ENCODE measurements around the gene CUL9. TPM values are rescaled to one million over a fixed set of nuclear protein-coding genes. Genes with fewer than 3 reads are reported as not detected.
A peak's percentile ranks its signal among the peaks of the same experiment; 100 is the strongest.

The CUL9 gene
- total and polyA plus RNA-seq, 4 donors = 19.7 to 45.6 (median 35.5) TPM

DNA sequence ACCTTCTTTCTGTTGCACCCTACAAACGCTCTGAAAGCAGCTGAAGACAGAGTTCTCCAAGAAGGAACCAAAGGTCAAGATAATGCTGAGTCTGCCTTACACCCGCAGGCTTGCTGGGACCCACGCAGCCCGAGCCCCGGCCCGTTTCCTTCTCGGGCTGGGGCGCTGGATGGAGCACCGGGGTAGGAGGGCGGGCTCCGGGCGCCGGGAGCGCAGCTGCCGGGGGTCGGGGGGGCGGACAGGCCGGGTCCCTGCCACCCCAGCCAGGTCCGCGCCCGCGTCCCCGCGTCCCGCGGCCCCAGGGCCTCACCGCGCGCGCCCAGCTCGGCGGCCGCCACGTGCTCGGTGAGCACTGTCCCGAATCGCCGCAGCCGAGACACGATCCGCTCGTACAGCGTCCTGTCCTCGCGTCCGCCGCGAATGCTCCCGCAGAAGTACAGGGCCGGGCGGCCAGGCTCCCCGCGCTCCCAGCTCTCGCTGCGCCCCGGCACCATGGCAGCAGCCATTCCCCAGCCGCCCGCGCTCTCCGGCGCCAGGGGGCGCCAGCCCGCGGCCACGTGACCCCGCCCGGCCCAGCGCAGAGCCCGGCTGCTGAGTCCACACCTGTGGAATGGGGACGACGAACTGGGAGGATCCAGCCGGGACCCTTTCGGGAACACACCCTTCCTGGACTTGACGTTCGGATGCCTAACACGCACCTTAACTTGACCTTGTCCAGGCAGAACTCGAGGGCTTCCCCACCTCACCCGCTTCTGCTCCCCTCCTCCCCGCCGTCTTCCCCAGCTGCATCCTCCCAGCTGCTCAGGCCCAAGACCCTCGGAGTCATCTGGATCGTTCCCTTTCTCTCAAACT is 47.2 kb downstream of the CUL9 start, which contains the start of gene DNPH1:
TSS of gene DNPH1 (minus strand) at position 531 of the 852 bp plus-strand sequence. CDS start at position 506, 25 bp downstream.
- H3K9me3 ChIP-seq (ENCODE audit: control insufficient read depth in 4 of 4, insufficient read depth in 3 of 4, low read length in 3 of 4) = peaks cover 0 to 2% (median 0%) of the 10 kb centered on the region in 4 donors
- H3K36me3 ChIP-seq (ENCODE audit: control insufficient read depth in 4 of 4, insufficient read depth in 4 of 4, low read length in 4 of 4) = no peaks in the 10 kb centered on the region
- H3K27me3 ChIP-seq (ENCODE audit: control insufficient read depth in 3 of 3, insufficient read depth in 3 of 3, low read length in 2 of 3) = peaks cover 0 to 3% (median 0%) of the 10 kb centered on the region in 3 donors
- peak; percentile 79 to 84 (median 82) for DNase-seq
- peak; percentile 95 for ATAC-seq (ENCODE audit: insufficient read depth, low FRiP score)
- peaks cover 0 to 9% (median 0%) of the 10 kb centered on the region in 5 donors for H3K4me1 ChIP-seq (ENCODE audit: control insufficient read depth in 5 of 5, insufficient read depth in 5 of 5, low read length in 5 of 5)
- WGBS, 2 donors = 1 to 2% methylated on average over 59 to 82 of the region's 82 CpGs
- TF ChIP-seq, protein P1, sequence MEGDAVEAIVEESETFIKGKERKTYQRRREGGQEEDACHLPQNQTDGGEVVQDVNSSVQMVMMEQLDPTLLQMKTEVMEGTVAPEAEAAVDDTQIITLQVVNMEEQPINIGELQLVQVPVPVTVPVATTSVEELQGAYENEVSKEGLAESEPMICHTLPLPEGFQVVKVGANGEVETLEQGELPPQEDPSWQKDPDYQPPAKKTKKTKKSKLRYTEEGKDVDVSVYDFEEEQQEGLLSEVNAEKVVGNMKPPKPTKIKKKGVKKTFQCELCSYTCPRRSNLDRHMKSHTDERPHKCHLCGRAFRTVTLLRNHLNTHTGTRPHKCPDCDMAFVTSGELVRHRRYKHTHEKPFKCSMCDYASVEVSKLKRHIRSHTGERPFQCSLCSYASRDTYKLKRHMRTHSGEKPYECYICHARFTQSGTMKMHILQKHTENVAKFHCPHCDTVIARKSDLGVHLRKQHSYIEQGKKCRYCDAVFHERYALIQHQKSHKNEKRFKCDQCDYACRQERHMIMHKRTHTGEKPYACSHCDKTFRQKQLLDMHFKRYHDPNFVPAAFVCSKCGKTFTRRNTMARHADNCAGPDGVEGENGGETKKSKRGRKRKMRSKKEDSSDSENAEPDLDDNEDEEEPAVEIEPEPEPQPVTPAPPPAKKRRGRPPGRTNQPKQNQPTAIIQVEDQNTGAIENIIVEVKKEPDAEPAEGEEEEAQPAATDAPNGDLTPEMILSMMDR (IDR thresholded peaks at IDR 0.05; ENCODE audit: control extremely low read depth, extremely low read depth) = peak; percentile 70
- H3K4me3 ChIP-seq = peak within 1 kb of the TSS; percentile 64
- peak within 1 kb of the TSS; percentile 25 to 68 for H3K9ac ChIP-seq (ENCODE audit: insufficient read depth in 1 of 2, low read length in 2 of 2)
- peak within 1 kb of the TSS in 1 of 2 donors; percentile 70 for H3K27ac ChIP-seq (ENCODE audit: low read depth in 1 of 2, low read length in 1 of 2)

GRCh38 chr6:43229803-43230620 is 48.0 kb downstream of the CUL9 start:
- H3K9me3 ChIP-seq (ENCODE audit: control insufficient read depth in 4 of 4, insufficient read depth in 3 of 4, low read length in 3 of 4) = peaks cover 0 to 2% (median 0%) of the 10 kb centered on the region in 4 donors
- DNase-seq (no peak), ATAC-seq (ENCODE audit: insufficient read depth, low FRiP score) (no peak)
- H3K27ac ChIP-seq (ENCODE audit: low read depth in 1 of 2, low read length in 1 of 2) = no peak overlapping the region
- 80% methylated on average over 17 of the region's 17 CpGs for WGBS, 2 donors
- no peaks in the 10 kb centered on the region for H3K36me3 ChIP-seq (ENCODE audit: control insufficient read depth in 4 of 4, insufficient read depth in 4 of 4, low read length in 4 of 4)
- peaks cover 0 to 3% (median 0%) of the 10 kb centered on the region in 3 donors for H3K27me3 ChIP-seq (ENCODE audit: control insufficient read depth in 3 of 3, insufficient read depth in 3 of 3, low read length in 2 of 3)
- peaks cover 0 to 9% (median 0%) of the 10 kb centered on the region in 5 donors for H3K4me1 ChIP-seq (ENCODE audit: control insufficient read depth in 5 of 5, insufficient read depth in 5 of 5, low read length in 5 of 5)
- H3K9ac ChIP-seq (ENCODE audit: insufficient read depth in 1 of 2, low read length in 2 of 2) = no peak overlapping the region
- no peak overlapping the region for H3K4me3 ChIP-seq
- TF ChIP-seq, protein P1 (IDR thresholded peaks at IDR 0.05; ENCODE audit: control extremely low read depth, extremely low read depth) = no peak

GRCh38 chr6:43231053-43231452 is 49.1 kb downstream of the CUL9 start:
- Histone ChIP-seq H3K9ac (ENCODE audit: insufficient read depth in 1 of 2, low read length in 2 of 2) (no peak overlapping the region), H3K4me3 (no peak overlapping the region), H3K9me3 (ENCODE audit: control insufficient read depth in 4 of 4, insufficient read depth in 3 of 4, low read length in 3 of 4) (peaks cover 0 to 2% (median 0%) of the 10 kb centered on the region in 4 donors), H3K27ac (ENCODE audit: low read depth in 1 of 2, low read length in 1 of 2) (no peak overlapping the region), H3K36me3 (ENCODE audit: control insufficient read depth in 4 of 4, insufficient read depth in 4 of 4, low read length in 4 of 4) (no peaks in the 10 kb centered on the region), H3K4me1 (ENCODE audit: control insufficient read depth in 5 of 5, insufficient read depth in 5 of 5, low read length in 5 of 5) (peaks cover 0 to 9% (median 0%) of the 10 kb centered on the region in 5 donors), H3K27me3 (ENCODE audit: control insufficient read depth in 3 of 3, insufficient read depth in 3 of 3, low read length in 2 of 3) (peaks cover 0 to 5% (median 3%) of the 10 kb centered on the region in 3 donors)
- TF ChIP-seq, protein P1 (IDR thresholded peaks at IDR 0.05; ENCODE audit: control extremely low read depth, extremely low read depth) = no peak
- DNase-seq (no peak), ATAC-seq (ENCODE audit: insufficient read depth, low FRiP score) (no peak)
- WGBS, 2 donors = 88 to 94% methylated on average over 4 of the region's 4 CpGs

Measured in lung (tissue), 12 donors.